GM21423 (cell line): ENCODE measurements around the gene EMP1.

Experiments
- ATAC-seq: cut with Tn5 transposase; IDR thresholded peaks from one replicate; pipeline ENCODE4 v1.9.1; 2021; ENCODE audit warnings: mild to moderate bottlenecking, moderate library complexity; ENCODE audit not compliant: unreplicated experiment

EMP1 gene, protein sequence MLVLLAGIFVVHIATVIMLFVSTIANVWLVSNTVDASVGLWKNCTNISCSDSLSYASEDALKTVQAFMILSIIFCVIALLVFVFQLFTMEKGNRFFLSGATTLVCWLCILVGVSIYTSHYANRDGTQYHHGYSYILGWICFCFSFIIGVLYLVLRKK

DNA sequence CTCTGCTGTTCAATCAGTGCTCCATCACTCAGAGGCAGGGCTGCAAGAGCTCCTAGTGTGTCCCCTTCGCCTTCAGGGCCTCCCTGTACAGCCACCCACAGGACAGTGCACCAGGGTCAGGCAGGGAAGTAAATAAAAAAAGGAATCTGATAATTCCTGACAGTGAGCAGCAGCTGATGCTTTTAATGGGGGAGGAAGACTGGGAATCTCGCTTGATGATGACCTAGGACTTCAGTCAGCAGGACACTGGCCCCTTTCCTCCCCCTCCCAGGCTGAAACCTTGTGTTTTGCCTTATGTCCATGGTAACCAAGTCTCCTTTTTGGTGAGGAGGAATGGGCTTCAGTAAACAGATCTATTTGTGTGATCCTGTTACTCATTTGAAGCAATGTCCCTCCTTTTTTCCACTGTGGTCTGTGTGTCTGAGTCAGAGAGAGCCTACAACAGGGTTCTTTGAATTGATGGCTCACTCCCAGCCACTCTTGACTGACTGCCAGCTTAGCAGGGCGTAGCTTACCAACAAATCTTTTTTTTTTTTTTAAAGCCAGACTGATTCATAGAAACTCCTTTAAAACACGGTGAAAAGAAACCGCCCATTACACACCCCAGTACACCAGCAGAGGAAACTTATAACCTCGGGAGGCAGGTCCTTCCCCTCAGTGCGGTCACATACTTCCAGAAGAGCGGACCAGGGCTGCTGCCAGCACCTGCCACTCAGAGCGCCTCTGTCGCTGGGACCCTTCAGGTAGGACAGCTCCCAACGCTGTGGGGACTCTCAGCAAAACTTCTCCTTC is at the start of gene EMP1:
Gene EMP1 (plus strand): TSS at position 597 of the 792 bp plus-strand sequence. CDS start 14,785 bp downstream, outside the sequence.
- ATAC-seq, result peak; percentile 91

DNA sequence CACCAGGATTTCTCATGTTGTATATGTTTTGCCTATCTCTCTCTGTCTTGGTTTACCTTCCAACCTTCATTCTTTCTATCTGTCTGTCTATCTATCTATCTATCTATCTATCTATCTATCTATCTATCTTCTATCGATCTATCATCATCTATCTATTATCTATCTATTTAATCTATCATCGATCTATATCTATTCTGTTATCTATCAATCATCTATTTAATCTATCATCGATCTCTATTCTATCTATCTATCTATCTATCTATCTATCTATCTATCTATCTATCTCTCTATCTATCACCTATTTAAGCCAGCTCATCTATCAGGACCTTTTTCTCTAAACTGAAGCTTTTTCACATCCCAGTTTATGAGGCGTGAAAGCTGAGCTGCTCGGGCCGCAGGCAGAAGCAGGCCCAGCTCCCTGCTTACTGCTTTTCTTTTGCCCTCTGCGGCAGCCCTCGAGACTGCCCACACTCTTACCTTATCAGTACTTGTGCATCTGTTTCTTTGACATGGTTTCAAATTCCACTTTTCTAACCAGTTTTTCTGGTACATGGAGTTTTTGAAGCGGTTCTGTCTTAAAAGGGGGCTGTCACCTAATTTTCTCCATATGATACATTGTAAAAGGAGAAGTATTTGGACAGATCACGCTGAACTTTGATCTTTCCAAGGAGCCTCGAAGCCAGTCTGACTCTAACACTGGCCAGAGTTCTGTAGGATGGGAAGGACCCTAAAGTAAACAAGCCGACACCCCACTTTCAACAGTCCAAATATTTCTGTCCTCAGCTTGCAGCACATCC is 48.6 kb upstream of the EMP1 start:
- ATAC-seq, result no peak

DNA sequence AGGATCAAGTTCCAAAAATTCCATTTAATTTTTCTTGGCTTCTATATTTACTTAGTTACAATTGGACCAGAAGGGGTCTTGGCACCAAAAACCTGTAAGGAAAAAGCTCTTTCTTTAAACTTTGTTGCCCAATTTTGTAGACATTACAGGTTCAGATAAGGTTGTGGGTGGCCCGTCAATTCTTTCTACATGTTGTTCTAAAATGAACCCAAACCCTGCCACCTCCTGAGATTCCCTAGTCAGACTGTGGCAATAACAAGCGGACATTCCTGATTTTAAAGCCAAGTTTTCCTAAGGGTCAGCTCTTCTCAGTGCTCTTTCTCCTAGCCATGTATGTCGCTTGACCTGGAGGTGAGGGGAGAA is 48.1 kb upstream of the EMP1 start:
- no peak for ATAC-seq

DNA sequence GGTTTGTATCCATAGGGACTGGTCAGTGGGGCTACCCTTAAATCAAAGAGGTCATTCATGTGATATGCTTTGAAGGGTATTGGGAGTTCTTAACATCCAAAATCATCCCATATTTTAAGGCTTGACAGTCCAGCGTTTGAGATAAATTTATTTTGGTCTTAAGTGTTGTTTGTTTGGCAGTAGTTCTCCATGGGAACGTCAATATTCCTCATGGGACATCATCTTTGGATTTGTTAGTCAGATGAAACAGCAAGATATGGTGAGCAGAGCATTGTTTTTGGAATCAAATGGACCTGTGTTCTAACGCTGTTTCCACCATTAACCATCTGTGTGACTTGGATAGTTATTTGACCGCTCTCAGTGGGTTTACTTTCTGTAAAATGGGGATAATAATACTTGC is 47.1 kb upstream of the EMP1 start:
- ATAC-seq, result no peak

DNA sequence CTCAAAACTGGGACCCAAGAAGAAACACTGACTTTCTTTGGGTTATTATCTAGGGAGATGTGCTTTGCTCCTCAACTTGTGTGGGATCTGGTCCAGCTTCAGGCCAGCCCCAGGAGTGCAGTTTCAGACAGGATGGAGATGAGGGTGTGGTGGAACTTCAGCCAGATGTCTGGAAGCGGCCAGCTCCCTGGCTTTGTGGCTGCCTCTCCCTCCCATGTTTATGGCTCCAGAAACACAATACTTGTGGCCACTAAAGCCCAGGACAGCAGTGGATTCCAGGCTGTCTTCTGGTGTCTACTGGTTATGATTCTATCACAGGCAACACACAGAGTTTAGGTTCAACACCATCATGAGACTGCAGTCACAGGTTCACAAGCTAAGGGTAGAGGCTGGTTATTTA is 44.2 kb upstream of the EMP1 start:
- ATAC-seq, result no peak

DNA sequence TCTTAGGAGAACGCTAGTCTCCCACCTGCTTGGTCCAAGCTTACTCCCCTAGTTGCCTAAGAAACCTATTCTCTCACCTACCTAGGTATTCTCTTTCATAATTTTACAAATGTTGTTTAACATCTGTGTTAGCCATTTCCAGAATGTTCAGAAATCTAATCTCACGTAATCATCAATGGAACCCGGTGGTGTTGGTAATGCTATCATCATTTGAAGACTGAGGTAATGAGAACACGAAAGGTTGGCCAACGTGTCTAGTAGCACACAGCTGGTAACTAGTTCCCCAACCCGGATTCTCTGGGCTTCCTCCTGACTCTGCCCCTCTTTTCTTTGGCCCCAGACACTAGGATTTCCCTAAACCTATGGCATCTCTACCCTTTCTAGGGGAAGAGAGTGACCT is 43.8 kb upstream of the EMP1 start:
- ATAC-seq, result no peak

DNA sequence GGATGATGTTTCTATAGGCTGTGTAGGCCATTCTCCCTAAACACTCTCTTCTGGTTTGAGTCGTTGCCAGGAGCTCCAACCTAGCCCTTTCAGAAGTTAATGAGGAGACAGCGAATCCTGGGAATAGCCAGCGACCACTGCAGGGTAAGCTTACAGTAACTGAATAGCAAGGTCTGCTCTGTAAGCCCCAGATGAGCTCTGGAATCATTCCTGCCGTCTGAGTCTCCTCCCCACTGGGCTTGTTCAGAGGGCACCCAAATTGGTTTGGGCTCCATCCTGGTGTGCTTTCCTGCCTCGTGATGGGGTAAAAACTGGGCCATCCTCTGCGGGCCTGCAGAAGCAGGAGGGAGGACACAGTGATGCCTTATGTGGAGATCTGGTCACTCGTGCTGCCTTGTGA is 43.3 kb upstream of the EMP1 start:
- no peak for ATAC-seq

DNA sequence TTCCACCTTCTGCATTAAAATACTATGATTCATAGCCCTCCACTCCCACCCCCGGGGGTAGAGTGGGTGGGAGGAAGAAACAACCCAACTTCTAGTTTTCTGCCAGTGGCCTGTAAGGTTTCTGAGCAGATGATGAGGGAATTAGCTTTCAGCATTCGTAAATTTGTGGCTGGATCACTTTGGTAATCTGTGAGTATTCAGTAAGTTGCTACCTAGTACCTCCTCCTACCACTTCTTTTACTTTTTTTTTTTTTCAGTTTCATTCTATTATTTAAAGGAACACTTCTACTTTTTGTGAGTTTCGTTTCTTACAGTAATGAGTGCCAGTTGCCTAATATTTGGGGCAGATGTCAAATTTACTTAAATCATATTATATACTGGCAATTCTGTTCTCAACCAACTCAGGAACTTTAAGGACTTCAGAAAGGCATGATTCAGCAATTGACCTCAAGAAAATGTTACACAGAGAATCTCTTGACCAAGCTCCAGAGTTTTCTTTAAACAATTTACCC is 42.4 kb upstream of the EMP1 start:
- ATAC-seq, result no peak

DNA sequence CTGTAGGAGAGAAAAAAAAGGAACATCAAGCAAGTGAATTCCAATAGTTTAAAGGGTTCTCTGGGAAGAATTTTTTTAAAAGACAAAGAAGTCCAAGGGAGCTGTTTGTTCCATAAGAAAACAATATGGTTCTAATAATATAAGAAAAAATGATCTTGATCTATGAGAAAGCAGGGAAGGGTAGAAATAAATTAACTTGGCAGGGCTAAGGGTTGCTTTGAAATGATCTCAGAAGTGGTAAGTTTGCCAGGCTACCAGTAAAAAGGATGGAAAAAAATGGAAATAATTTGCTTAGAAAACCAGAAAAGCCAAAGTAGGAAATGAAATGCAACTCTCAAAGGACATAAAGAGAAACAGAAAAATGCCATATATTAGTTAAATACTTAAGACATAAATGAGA is 41.7 kb upstream of the EMP1 start:
- ATAC-seq, result no peak

DNA sequence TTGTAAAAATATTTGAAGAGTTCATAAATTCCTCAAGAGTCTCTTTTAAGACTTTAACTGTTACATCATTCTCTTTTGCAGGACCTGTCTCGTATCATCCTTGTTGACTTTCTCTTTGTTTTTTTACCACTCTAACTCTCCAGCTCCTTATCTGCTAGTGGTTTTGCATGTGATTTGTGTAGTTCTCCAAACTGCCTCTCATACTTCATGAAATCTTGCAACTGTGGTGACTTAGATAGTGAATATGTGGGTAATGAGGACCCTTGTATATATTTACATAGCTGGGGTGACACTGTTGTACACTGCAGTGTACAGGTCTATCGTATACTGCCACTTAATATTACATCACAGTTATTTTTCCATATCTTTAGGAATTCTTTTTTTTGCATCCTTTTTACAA is 40.2 kb upstream of the EMP1 start:
- ATAC-seq, result no peak

DNA sequence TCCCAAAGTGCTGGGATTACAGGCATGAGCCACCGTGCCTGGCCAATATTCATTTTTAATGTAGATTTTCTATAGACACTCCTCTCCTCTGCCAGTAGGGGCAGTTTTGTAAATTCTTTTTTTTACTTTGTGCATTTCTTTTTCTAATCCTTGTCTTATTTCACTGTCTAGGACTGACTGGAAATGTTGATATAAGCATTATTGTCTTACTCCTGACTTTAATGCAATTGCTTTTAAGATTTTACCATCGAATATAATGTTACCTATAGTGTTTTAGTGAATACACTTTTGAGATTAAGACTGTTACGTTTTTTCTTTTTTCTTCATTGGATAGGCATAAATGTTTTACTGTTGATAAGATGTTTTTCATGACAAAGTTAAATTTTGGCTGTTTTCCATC is 35.4 kb upstream of the EMP1 start:
- ATAC-seq, result no peak

DNA sequence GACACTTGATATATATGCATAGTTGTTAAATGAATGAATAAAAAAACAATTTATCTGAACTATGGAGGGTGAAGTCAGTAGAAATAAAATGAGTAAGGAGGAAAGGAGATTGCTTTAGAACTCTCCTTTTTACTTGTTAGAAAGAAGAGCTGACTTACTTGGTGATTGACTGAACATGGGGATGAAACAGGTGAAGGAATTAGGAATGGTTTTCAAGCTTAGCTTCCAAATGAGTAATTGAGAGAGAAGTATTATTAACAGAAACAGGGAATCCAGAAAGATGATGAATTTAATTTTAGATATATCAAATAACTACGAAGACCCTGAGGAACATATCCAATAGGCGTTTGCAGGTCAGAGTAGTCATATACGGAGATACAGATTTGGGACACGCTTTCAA is 33.6 kb upstream of the EMP1 start:
- no peak for ATAC-seq

DNA sequence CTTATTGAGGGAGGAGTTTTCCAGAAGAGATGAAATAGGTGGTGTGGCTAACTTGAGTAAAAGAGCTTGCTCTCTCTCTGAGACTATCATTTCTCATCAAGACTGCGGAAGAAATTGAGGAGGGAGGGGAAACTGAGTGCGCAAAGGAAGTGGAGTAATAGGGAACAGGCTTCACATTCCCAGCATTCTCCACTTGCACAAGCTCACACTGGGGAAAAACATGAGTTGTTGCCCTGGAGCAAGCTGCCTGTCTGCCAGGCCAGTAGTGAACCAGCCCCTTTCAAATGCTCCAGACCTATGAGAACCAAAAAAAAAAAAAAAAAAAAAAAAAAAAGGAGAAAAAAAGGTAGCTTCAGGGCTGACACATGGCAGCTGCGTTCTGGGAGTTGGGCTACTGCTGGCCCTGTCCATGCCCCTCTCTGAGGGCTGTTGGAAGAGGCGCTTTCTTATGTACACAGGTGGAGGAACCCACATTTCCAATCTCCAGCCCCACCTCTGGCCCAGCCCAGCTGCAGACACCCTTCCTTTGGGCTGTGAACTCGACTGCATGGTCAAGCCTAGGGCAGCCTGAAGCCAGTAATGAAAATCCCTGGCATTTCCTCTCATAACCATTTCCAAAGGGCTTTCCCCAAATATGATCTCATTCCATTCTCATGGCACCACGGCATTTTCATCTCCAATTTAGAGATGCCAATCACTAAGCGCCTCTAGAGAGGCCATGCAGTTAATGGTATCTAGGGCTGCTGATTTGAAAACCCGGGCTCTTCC is 32.5 kb upstream of the EMP1 start:
- ATAC-seq, result no peak

DNA sequence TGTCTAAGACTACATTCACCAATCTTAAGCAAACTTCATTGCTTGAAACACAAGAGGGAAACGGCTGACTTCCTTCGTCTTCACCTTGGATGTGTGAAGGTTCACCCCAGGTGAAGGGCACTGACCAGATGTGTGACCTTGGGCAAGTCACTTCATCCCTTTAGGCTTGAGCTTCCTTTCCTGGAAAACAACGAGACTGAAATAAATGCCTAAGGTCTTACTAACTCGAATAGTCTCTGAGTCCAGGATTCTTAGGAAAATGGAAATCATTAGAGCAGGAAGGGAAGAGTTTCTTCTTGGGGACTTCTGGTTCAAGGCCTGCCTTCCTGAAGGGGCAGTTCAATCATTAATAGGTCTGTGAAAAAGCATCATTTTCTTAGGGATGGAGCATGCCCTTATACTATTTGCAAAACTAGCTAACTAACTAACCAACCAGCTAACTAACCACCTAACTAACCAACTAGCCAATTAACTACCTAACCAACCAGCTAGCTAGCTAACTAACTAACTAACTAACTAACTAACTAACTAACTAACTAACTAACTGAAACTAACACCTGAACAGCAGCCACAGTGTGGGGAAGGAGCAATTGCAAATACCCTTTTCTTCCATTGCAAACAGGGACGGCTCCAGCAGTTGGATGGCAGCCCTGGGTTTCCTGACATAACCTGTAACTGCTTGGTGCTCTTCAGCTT is 31.5 kb upstream of the EMP1 start:
- ATAC-seq, result no peak

DNA sequence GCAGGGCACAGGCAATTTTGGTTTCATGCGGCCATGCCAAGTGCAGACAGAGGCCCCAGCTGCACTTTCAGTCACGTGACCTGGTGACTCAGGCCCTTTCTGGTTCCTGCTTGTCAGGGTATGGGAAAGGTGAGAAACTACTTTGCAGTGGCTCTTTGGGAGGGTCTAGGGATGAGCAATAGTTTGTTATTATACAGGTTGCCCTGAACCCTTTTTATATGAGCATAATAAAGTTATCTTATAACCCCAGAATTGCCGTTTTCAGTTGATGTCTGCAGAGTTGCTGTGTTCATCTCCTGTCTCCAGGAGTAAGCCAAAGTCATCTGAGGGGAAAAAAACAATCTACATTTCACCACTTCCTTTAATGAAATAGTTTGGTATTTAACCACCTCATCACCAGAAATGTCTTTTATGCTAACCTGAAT is 30.9 kb upstream of the EMP1 start:
- ATAC-seq, result peak; percentile 79

DNA sequence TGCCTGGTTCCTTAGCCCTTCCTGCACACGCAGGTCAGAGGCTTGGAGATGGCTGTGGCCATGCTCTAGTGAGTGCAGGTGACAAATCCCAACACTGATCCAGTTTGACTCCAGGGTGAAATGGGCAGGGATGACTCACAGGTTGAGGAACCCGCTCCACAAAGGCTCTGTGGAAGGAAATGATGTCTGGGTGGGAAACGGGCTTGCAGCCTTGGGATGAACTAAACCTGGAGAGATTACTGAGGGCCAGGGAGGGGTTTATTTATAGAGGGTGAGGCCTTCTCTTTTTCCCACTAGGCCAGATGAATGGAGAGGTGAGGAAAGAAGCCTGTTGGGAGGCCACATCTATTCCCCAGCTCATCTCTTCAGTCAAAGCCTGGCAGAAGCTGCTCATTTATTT is 29.3 kb upstream of the EMP1 start:
- no peak for ATAC-seq

DNA sequence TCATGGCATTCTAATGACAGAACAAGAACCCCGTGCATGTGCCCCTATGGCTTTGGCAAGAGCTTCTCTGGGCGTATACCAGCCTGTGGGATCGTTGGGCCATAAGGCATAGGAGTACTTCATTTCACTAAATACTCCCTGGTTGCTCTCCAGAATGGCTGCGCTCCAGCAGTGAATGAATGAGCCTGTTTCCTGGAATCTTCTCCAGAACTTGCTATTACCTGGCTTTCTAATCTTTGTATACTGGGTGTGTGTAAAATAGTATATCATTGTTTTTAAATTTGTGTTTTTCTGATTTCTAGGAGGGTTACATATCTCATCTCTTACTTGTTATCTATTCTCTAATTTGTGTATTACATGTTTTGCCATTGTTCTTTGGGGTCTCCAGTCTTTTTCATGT is 28.6 kb upstream of the EMP1 start:
- ATAC-seq, result no peak

DNA sequence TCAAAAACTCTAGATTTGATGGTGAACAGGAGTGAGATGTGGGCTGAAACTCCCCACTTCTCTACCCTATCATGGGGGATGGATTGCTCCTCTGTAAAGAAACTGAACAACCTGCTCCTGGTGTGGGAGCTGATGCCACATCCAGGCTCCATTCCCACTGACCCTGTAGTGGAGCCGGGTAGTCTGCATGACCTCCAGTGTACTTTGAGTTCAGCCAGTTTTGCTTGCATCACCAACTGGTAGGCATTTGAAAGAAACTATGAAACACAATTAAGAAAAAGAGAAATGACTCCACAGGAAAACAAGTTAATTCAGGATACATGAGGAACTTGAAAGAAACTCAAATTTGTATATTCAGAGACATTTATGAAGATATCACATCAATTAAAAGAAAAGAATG is 27.3 kb upstream of the EMP1 start:
- no peak for ATAC-seq

DNA sequence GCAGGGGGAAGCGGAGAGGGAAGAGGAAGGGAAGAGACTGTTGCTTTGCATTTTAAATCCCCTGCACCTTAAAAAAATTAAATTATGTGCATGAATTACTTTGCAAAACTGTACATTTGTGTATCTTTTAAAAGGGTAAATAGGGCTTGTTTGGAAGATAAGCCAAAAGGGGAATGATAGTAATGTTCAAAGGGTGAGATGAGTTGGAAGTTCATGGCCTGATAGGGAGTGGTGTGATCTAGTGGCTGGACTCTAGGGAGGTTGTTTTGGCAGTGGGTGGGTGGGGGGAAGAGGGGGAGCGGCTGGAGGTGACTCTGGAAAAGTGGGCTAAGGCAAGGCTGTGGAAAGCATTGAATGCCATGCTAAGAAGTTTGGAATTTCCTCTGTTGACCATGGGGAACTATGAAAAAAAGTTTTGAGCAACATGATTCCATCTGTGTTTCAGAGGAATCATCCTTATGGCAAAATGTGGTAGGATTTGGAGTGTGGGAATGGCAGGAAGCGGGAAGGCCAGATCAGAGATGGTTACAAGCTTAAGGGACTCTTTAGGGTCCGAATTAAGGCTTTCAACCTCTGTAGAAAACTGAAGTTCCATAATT is 25.5 kb upstream of the EMP1 start:
- no peak for ATAC-seq
